G401 (cell line): Measurements from ENCODE around the gene EIF2B5. TPM values are rescaled to one million over a fixed set of nuclear protein-coding genes. Genes with fewer than 3 reads are reported as not detected.
"Not testable (repeated sequence)": the region's sequence is repeated elsewhere in the genome, so short reads cannot be mapped to it uniquely, and the experiment has no call there.

Source experiments
- DNase-seq: peaks from one replicate; pipeline ENCODE4 v3.0.0-alpha.2; 2015; ENCODE audit warnings: low spot score
- in situ Hi-C: cut with HindIII; loops from 2 replicates; pipeline ENCODE4 v1.10.0; 2016; ENCODE audit warnings: low sequenced_read_pairs, mixed read lengths
- total RNA-seq: library from RNA; depleted of rRNA; stranded (reverse); fragments of >200 nt; shearing (Covaris generic); gene quantifications from 2 replicates; pipeline ENCODE4 v1.2.3, GENCODE V29; 2014

EIF2B5 gene
- total RNA-seq, 1 experiment from 2014 or later, result 64.3 TPM

DNA sequence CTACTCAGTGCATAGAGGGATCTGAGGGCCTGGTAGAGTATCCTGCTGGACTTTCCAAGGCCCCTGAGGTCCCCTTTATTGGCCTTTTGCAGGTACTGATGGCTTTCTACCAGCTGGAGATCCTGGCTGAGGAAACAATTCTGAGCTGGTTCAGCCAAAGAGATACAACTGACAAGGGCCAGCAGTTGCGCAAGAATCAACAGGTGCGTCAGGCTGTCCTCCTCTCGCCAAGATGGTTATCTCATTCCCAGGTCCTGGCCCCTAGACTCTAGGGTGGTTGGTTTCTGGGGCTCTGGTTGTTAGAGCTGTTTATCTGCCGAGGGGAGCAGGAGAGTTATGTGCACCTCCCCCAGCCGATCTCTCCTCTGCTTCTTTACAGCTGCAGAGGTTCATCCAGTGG, 9.3 kb downstream of the EIF2B5 start:
- in situ Hi-C loops, result no loop called here
- no peak for DNase-seq

DNA sequence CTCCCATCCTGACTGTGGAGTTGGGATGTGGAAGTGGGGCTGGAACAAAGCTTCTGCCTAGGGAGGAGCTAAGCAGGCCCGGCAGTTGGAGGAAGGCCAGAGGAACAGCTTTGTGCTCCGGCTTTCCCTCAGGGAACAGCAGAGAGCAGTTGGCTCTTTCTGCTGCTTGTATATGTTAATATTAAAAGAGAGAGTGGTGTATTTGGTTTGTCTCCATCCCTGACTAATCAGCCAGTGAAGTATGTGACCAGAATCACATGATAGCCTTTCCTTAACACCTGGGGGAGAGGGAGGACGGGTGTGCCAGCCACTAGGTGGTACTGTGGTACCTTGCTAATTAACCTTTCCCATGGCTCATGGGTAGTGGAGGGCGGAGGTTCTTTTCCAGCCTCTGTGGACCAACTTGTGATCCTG, 10.0 kb downstream of the EIF2B5 start:
- in situ Hi-C loops, result no loop called here
- peak; percentile 72 for DNase-seq

DNA sequence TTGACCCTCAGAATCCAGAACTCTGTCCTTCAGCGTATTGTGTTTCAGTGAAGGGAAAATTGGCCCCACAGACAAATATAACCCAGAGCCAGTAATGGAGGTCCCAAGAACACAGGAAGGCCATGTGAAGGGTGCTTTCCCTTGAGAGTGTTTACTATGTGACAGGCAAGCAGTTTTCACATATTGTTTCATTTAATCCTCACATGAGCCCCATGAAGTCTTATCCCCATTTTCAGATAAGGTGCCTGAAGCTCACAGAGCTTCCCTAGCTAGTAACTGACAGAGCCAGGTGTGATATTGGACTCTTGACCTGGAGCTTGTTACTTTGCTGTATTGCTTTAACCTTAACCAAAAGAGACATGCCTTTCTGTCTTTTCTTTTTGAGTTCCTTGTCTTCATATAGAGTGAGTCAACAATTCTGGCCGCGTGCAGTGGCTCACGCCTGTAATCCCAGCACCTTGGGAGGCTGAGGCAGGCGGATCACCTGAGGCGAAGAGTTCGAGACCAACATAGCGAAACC, 10.7 kb downstream of the EIF2B5 start:
- no peak for DNase-seq
- in situ Hi-C loops, result no loop called here

DNA sequence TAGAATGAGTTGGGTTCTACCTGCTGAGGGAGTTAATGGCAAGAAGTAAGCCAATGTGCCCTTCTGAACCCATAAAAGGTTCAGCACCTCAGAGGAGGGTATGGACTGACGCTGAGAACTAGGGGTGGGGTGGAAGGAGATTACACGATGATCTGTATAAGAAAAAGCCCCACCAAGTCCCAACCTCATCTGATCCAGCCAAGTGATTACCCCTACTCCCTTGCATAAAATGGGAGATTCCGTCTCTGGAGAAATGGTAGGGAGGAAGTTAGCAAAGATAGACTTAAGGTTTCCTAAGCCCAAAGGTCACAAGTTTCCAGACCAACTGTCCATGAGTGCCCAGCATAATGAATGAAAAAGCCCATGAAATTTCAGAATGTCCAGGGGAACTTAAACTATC, 12.9 kb downstream of the EIF2B5 start:
- in situ Hi-C loops, result no loop called here

DNA sequence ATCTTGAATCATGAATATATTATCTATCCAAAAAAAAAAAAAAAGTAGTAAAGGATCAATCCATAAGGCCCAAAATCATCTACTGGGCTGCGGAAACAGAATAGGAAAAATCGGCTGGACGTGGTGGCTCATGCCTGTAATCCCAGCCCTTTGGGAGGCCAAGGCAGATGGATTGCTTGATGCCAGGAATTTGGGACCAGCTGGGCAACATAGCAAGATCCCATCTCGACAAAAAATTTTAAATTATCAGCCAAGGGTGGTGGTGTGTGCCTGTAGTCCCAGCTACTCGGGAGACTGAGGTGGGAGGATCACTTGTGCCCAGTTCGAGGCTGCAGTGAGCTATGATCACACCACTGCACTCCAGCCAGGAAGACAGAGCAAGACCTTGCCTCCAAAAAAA, 14.0 kb downstream of the EIF2B5 start:
- in situ Hi-C loops, result no loop called here
- no peak for DNase-seq

More for the DNA sequence above, 12.9 kb downstream of the EIF2B5 start:
- DNase-seq, result no peak

DNA sequence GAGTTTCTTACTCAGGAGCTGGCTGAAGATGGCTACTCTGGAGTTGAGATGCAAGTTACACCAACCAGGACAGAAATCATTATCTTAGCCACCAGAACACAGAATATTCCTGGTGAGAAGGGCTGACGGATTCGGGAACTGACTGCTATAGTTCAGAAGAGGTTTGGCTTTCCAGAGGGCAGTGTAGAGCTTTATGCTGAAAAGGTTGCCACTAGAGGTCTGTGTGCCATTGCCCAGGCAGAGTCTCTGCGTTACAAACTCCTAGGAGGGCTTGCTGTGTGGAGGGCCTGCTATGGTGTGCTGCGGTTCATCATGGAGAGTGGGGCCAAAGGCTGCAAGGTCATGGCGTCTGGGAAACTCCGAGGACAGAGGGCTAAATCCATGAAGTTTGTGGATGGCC, 14.6 kb downstream of the EIF2B5 start:
- not testable (repeated sequence) for DNase-seq

DNA sequence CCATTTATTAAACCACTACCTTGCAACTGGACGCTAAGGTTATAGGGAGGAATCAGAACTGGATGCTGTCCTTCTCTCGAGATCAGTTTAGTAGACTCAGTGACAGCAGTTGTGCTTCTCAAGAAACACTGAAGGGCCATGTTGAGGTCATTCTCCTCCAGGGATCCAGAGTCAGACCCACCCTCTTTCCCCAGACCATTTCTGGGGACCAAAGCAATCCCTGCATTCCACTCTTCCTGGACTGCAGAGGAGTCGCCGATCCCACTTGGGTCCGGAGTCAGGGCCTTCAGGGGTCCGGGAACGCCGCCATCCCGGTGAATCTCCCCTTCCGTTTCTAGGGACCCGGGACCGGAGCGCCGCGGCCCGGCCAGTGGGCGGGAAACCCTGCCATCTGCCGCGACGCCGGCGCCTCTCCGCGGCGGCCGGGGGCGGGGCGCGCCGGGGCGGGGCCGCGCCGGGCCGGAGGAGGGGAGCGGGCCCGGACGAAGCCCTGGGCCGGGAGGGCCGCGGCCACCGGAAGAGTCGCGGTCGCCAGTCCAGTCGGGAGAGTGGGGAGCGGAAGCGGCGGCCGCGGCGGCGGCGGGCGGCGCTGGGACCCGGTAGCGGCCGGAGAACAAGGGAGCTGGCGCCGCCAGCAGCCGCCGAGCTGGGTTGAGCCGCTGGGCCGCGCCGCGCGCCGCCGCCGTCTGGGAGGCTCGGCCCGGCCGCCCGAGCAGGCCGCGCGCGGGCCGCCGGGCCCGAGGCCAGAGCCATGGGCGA, 19.9 kb downstream of the EIF2B5 start, which contains the start of gene DVL3:
DVL3 (plus strand) TSS at position 493 of the 759 bp plus-strand sequence; CDS start at position 752, 259 bp downstream.
- peak; percentile 67 for DNase-seq
- in situ Hi-C loops, result no loop called here

More for the DNA sequence above, 14.6 kb downstream of the EIF2B5 start:
- in situ Hi-C loops, result not testable (repeated sequence)

DNA sequence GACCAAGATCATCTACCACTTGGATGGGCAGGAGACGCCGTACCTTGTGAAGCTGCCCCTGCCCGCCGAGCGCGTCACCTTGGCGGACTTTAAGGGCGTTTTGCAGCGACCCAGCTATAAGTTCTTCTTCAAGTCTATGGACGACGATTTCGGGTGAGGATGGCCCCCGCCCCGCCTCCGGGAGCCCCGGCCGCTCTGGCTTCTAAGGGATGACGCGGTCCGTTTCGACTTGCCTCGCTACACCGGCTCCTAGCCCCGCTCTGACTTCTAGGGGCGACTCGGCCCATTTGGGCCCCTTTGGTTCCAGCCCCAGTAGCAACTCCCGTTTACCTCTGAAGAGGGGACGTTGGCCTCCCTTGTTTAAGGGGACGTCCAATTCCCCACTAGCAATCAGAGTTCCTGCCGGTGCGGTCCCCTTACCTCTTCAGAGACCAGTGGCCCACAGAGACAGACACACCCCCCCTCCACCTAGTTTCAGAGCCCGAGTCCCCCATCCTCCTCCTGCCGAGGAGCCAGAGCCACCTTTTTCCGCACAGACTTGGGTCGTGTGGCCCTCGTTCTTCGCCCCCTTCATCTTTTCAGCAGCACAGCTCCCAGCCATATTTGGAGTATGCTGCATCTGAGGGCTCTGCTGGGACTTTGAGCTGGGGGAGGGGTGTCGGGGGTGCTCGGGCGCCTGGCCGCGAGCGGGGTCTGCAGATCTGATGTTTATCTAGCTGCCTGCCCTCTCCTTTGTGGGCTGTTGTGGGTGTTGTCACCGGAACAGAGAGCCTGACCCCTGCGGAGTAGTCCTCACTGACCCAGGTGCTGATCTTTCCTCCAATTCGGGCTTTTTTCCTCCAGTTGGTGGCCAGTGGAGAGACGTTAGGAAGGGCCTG, 20.7 kb downstream of the EIF2B5 start:
- DNase-seq, result no peak
- in situ Hi-C loops, result no loop called here

DNA sequence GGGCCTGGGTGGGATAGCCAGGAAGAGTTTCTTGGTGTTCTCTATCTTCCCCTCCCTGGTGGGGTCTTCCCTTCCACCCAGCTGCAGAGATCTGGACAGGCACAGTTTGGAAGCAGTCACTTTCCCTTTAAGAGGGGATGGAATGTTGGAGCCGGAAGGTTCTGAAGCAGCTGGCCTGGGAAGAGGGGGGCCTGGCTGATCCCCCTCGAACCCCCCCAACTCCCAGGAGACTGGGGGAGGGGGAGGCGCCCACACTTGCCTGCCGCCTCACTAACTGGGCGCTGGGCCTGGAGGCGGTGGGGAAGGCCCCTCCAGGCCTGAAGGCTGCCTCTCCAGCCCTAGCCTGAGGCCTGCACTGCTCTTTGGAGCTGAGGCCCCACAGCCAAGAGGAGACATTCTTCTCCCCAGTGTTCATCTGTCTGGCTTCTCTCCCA, 21.4 kb downstream of the EIF2B5 start:
- in situ Hi-C loops, result no loop called here
- DNase-seq, result peak; percentile 28

DNA sequence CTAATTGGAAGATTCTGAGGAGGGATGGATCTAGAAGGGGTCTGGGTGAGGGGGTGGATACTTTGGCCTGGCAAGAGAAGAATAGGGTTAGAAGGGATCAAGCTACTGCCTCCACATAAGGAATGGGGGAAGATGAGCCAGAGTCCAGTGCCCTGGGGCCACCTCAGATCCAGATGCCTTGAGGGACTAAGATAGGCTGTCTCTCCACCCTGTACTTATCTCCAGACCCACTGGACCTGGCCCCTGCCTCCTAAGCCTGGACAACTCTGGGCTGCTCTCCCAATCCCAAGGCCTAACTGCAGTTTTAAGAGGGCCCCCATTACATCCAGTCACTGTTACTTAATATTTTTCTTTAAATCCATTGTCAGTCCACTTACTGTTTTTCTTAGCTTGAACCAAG, 22.0 kb downstream of the EIF2B5 start:
- in situ Hi-C loops, result no loop called here
- DNase-seq, result no peak

DNA sequence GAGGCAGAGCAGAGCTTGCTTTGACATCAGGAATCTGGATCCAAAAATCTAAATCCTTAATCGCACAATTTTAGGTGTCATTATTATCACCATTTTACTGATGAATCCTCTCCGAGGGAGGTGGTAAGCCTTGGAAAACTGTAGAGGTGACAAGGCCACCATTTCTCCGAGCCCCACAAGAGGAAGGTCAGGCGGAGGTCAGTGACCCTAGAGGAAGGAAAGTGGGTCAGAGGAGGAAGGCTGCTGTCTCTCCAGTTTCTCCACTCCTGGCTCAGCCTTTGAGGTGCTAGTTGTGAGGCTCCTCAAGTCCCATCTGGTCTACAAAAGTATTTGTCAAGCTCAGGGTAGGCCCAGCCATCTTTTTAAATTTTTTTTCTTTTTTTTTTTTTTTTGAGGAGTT, 23.2 kb downstream of the EIF2B5 start:
- in situ Hi-C loops, result no loop called here
- no peak for DNase-seq

DNA sequence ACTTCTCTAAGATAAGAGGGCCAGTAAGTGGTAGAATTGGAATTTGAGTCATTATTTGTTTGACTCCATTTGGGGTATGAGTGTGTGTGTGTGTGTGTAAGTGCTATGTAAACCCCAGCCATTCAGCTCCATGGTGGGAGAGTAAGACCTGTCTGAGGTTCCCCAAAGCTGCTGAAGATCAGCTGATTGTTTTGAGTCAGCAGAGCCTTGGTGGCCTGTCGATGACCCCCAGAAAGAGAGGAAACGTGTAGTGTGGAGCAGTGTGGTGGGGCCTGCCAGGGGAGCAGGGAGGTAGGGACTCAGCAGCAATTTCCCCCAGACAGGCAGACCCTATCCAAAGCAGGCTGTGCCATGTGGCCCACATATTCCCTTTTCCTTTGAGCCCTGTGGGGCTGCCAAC, 25.3 kb downstream of the EIF2B5 start:
- in situ Hi-C loops, result no loop called here
- DNase-seq, result no peak

DNA sequence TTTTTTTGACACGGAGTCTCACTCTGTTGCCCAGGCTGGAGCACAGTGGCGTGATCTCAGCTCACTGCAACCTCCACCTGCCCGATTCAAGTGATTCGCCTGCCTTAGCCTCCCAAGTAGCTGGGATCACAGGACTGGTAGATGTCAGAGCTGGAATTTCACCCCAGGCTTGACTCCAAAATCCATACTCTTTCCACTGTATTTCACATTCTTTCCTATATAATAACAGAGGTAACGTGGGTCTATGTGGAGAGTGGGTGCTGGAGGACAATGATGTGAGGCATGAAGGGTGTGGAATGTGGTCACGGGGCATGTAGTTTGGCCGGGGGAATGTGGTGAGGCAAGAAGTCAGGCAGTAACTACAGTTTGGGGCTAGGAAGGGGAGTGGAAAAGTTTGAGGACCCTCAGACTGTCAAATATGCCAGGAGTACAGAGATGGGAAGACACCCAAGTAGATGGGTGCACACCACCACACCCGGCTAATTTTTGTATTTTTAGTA, 27.5 kb downstream of the EIF2B5 start:
- in situ Hi-C loops, DNase-seq: not testable (repeated sequence)

DNA sequence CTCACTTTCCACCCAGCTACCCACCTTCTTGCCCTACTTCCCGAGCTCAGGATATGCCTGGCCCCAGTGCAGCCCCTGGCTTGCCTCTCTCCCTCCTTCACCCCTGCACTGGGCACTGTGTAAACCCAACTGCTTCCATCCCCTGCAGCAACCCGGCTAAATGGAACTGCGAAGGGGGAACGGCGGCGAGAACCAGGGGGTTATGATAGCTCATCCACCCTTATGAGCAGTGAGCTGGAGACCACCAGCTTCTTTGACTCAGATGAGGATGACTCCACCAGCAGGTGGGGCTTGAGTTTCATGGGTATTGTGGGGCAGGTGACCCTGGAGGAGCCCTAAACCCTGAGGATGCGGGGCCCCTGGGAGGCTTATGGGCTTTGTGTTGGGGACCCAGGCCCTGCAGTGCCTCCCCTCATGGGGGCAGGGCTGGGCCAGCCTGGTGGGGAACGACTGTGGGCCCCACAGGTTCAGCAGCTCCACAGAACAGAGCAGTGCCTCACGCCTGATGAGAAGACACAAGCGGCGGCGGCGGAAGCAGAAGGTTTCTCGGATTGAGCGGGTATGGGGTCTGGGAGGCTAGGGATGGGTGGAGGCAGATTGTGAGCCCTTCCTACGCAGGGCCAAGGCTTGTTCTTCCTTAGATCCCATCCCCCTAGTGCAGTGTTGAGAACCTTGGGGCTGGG, 29.6 kb downstream of the EIF2B5 start:
- no peak for DNase-seq
- in situ Hi-C loops, result no loop called here

DNA sequence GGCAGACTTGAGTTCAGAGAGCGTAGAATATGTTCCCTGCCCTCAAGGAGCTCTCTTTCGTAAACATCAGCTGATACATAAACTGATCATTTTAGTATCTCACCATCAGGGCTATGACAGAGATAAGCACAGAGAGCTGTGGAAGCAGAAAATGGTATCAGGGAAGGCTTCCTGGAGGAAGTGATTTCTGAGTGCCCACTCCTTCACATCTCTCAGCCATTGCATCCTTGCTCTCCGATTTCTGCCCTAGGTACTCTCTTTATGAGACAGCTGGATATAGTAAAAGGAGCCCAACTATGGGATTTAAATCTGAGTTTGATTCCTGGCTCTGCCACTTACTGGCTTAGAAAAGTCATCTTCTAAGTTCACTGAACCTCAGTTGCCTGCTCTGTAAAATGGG, 30.4 kb downstream of the EIF2B5 start:
- in situ Hi-C loops, result no loop called here
- no peak for DNase-seq

DNA sequence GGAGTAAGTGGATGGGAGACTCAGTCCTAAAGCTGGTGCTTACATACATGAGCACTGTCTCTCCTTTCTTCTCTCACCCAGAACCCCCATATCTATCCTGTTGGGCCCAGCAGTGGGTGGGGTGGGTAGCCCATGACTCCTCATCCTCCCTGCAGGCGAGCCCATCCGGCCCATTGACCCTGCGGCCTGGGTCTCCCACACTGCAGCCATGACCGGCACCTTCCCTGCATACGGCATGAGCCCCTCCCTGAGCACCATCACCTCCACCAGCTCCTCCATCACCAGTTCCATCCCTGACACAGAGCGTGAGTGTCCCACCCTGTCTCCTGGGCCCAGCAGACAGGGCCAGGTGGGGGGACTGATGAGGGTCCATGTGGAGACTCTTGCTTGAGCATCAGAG, 31.5 kb downstream of the EIF2B5 start:
- in situ Hi-C loops, result no loop called here
- DNase-seq, result no peak

DNA sequence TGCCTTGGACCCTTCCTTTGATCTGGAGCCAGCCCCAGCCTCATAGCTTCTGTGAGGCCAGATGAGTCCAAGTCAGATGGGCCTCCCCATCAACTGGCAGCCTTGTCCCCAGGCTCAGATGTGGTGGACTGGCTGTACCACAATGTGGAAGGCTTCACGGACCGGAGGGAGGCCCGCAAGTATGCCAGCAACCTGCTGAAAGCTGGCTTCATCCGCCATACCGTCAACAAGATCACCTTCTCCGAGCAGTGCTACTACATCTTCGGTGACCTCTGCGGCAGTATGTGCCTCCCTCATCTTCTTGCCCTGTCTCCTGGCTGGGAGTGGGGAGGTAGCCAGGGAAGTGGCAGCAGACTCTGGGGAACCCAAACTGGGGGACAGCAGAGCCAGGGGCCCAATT, 32.6 kb downstream of the EIF2B5 start:
- DNase-seq, result no peak
- in situ Hi-C loops, result no loop called here

DNA sequence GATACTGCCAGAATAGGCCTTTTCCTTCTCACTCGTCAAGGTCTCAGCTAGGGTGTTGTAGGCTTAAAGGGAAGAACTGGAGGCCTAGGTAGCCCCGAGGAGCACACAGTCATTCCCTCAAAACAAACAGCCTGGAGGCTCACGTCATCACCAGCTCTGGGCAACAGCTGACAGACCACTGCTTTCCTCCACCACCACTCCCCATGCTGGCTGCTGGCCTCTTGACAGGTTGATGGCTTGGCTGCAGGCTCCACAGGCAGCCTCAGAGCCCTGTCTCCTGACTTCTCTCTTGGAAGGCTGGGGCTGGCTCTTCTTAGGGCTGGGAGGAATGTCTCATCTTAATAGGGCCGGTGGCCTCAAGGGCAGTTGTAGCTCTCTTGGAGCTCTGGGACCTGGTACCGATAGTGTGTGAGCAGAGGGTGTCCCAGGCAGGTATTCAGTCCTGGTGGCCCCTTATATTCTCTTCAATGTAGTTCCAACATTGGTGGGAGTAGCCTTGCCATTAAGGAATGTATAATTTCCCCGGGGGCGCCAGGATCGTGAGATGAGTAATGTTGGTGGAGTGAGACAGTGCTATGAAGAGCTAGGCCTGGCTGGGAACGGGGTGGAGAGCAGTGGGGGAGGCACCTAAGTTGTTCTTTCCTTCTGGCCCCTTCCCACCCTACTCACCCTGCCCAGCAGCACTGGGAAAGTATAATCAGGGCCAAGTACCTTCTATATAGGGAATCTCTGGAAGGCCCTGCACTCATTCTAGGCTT, 33.4 kb downstream of the EIF2B5 start:
- DNase-seq, result no peak
- in situ Hi-C loops, result no loop called here
